ENCODE data around the gene PGS1.

PGS1 gene

GRCh38 chr17:78428025-78428575, 49.7 kb downstream of the PGS1 start:
- no peak for DNase-seq

GRCh38 chr17:78428836-78429617, 50.6 kb downstream of the PGS1 start:
- DNase-seq, result no peak

GRCh38 chr17:78429618-78429995, 51.2 kb downstream of the PGS1 start:
- DNase-seq, result no peak

- no peak for DNase-seq
Observed at GRCh38 chr17:78430892-78431691, 52.6 kb downstream of the PGS1 start.

GRCh38 chr17:78431692-78431958, 53.2 kb downstream of the PGS1 start:
- DNase-seq, result no peak

- DNase-seq, result no peak
Observed at GRCh38 chr17:78432226-78433012, 54.0 kb downstream of the PGS1 start.

GRCh38 chr17:78433013-78433727, 54.7 kb downstream of the PGS1 start:
- no peak for DNase-seq

GRCh38 chr17:78433780-78434335, 55.4 kb downstream of the PGS1 start:
- DNase-seq, result no peak

GRCh38 chr17:78434455-78435329, 56.2 kb downstream of the PGS1 start:
- DNase-seq, result no peak

- no peak for DNase-seq
Observed at GRCh38 chr17:78435330-78436005, 57.0 kb downstream of the PGS1 start.

GRCh38 chr17:78437508-78438169, 59.2 kb downstream of the PGS1 start:
- DNase-seq, result no peak

- no peak for DNase-seq
Observed at GRCh38 chr17:78438271-78438691, 59.8 kb downstream of the PGS1 start.

GRCh38 chr17:78438694-78439325, 60.4 kb downstream of the PGS1 start:
- no peak for DNase-seq

GRCh38 chr17:78441271-78441971, 63.0 kb downstream of the PGS1 start:
- DNase-seq, result no peak

- no peak for DNase-seq
Observed at GRCh38 chr17:78442648-78443218, 64.3 kb downstream of the PGS1 start.

- DNase-seq, result no peak
Observed at GRCh38 chr17:78444392-78444791, 65.9 kb downstream of the PGS1 start.

- DNase-seq, result no peak
Observed at GRCh38 chr17:78446833-78447232, 68.4 kb downstream of the PGS1 start.

- DNase-seq, result no peak
Observed at GRCh38 chr17:78448356-78448993, 70.0 kb downstream of the PGS1 start.
